NB4 (cell line): ENCODE results near the gene UVRAG.

Experiments
- TF ChIP-seq, protein P1 (sequence below): IDR thresholded peaks from one replicate; pipeline ENCODE4 v1.5.1; 2012; ENCODE audit warnings: low read depth, low read length
- TF ChIP-seq, protein P2 (sequence below): IDR thresholded peaks from 2 replicates; pipeline ENCODE4 v1.6.1; 2011; ENCODE audit warnings: low read depth, low read length

DNA sequence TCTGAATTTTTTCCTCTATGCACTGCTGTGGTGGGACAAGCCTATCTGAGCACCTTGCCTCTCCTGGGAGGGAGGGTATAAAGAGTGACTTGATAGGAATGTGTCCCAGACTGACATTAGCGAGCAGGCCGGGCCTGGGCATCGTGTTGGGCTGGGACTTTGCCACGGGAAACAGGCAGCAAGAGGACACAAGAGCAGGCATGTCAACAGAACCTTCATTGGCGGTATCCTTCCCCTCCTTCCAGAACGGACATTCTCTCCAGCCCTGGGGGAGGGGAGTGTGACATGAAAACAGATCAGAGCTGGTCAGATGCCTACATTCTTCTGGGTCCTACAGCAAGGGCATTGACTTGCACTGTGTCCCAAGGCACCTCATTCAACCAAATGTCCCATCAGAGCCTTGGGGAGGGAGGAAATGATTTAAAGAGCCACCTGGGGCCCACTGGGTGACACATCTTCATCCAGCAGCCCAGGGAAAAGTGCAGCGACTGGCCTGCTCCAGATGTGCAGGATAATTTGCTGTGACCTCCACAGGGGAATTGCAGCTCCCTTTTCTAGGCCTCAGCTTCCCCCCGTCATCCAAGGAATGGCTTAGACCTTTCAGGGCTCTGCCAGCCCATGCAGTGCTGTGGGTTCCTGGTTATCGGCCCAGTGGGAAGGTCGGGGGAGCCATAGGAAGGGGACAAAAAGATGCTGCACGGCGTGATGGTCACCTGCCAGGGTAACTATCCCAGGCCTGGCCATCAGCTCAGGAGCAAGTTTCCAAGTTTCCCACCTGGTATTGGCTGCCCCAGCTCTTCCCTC is 21.8 kb upstream of the UVRAG start:
- TF ChIP-seq, protein P1, sequence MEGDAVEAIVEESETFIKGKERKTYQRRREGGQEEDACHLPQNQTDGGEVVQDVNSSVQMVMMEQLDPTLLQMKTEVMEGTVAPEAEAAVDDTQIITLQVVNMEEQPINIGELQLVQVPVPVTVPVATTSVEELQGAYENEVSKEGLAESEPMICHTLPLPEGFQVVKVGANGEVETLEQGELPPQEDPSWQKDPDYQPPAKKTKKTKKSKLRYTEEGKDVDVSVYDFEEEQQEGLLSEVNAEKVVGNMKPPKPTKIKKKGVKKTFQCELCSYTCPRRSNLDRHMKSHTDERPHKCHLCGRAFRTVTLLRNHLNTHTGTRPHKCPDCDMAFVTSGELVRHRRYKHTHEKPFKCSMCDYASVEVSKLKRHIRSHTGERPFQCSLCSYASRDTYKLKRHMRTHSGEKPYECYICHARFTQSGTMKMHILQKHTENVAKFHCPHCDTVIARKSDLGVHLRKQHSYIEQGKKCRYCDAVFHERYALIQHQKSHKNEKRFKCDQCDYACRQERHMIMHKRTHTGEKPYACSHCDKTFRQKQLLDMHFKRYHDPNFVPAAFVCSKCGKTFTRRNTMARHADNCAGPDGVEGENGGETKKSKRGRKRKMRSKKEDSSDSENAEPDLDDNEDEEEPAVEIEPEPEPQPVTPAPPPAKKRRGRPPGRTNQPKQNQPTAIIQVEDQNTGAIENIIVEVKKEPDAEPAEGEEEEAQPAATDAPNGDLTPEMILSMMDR, result no peak
- TF ChIP-seq, protein P2, sequence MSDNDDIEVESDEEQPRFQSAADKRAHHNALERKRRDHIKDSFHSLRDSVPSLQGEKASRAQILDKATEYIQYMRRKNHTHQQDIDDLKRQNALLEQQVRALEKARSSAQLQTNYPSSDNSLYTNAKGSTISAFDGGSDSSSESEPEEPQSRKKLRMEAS, result no peak
